Nephron (organoid): ENCODE data around the gene EIF5B.

ENCODE experiments used
- H3K27ac Mint-ChIP-seq, 3 experiments: 2 replicates each; pipeline ENCODE4 v1.8.0; 2020; ENCODE audit warnings: mixed read lengths in 3 of 3, mild to moderate bottlenecking in 2 of 3, moderate library complexity in 1 of 3
- H3K27me3 Mint-ChIP-seq: 2 replicates; pipeline ENCODE4 v1.8.0; 2021; ENCODE audit warnings: low read depth, mild to moderate bottlenecking, moderate library complexity, mixed read lengths
- H3K36me3 Mint-ChIP-seq: 2 replicates; pipeline ENCODE4 v1.8.0; 2020; ENCODE audit warnings: low read depth, mixed read lengths
- H3K4me1 Mint-ChIP-seq: 2 replicates; pipeline ENCODE4 v1.8.0; 2020; ENCODE audit warnings: mixed read lengths
- H3K4me3 Mint-ChIP-seq, 3 experiments: 2 replicates each; pipeline ENCODE4 v1.8.0; 2020; ENCODE audit warnings: mild to moderate bottlenecking in 3 of 3, mixed read lengths in 3 of 3, moderate library complexity in 2 of 3
- H3K9me3 Mint-ChIP-seq: 2 replicates; pipeline ENCODE4 v1.8.0; 2020; ENCODE audit warnings: mixed read lengths
- CTCF ChIP-seq, 3 experiments: fragments of 200-600 bp; sonication (generic); IDR thresholded peaks; one replicate each; pipeline ENCODE4 v1.5.0; 2021; ENCODE audit warnings: antibody characterized with exemption in 3 of 3; ENCODE audit not compliant: unreplicated experiment in 3 of 3

EIF5B gene

GRCh38 chr2:99377879-99378278, 40.7 kb downstream of the EIF5B start:
- Mint-ChIP-seq H3K27me3 (no peaks in the 10 kb centered on the region), H3K4me1 (no peaks in the 10 kb centered on the region), H3K9me3 (peaks cover 11% of the 10 kb centered on the region), H3K4me3 (no peak overlapping the region), H3K27ac (no peak overlapping the region), H3K36me3 (peaks cover 92% of the 10 kb centered on the region)
- no peak for TF ChIP-seq CTCF (IDR thresholded peaks at IDR 0.05; ENCODE audit: unreplicated experiment in 3 of 3)

GRCh38 chr2:99380376-99381010, 43.3 kb downstream of the EIF5B start:
- no peak for TF ChIP-seq CTCF (IDR thresholded peaks at IDR 0.05; ENCODE audit: unreplicated experiment in 3 of 3)
- no peaks in the 10 kb centered on the region for H3K4me1 Mint-ChIP-seq
- H3K27me3 Mint-ChIP-seq: no peaks in the 10 kb centered on the region
- H3K4me3 Mint-ChIP-seq: no peak overlapping the region
- H3K9me3 Mint-ChIP-seq: peaks cover 3% of the 10 kb centered on the region
- peaks cover 91% of the 10 kb centered on the region for H3K36me3 Mint-ChIP-seq
- H3K27ac Mint-ChIP-seq: peak overlapping the region; percentile 19 to 77 (median 26)

- TF ChIP-seq CTCF (IDR thresholded peaks at IDR 0.05; ENCODE audit: unreplicated experiment in 3 of 3): no peak
- H3K4me1 Mint-ChIP-seq: no peaks in the 10 kb centered on the region
- no peak overlapping the region for H3K4me3 Mint-ChIP-seq
- H3K27me3 Mint-ChIP-seq: no peaks in the 10 kb centered on the region
- peak overlapping the region in 1 of 3 experiments; percentile 13 for H3K27ac Mint-ChIP-seq
- H3K36me3 Mint-ChIP-seq: peaks cover 89% of the 10 kb centered on the region
- H3K9me3 Mint-ChIP-seq: peaks cover 3% of the 10 kb centered on the region
These were observed 45.0 kb downstream of the EIF5B start for GRCh38 chr2:99382143-99382542.

GRCh38 chr2:99386011-99386410, 48.8 kb downstream of the EIF5B start:
- H3K27me3 Mint-ChIP-seq: no peaks in the 10 kb centered on the region
- H3K36me3 Mint-ChIP-seq: peaks cover 71% of the 10 kb centered on the region
- H3K4me1 Mint-ChIP-seq: no peaks in the 10 kb centered on the region
- H3K27ac Mint-ChIP-seq: no peak overlapping the region
- peaks cover 3% of the 10 kb centered on the region for H3K9me3 Mint-ChIP-seq
- H3K4me3 Mint-ChIP-seq: no peak overlapping the region
- TF ChIP-seq CTCF (IDR thresholded peaks at IDR 0.05; ENCODE audit: unreplicated experiment in 3 of 3): no peak

- peaks cover 57% of the 10 kb centered on the region for H3K36me3 Mint-ChIP-seq
- TF ChIP-seq CTCF (IDR thresholded peaks at IDR 0.05; ENCODE audit: unreplicated experiment in 3 of 3): no peak
- H3K4me3 Mint-ChIP-seq: no peak overlapping the region
- no peaks in the 10 kb centered on the region for H3K9me3 Mint-ChIP-seq
- no peaks in the 10 kb centered on the region for H3K4me1 Mint-ChIP-seq
- no peak overlapping the region for H3K27ac Mint-ChIP-seq
- H3K27me3 Mint-ChIP-seq: no peaks in the 10 kb centered on the region
These were observed 51.7 kb downstream of the EIF5B start for GRCh38 chr2:99388892-99389291.

- Mint-ChIP-seq H3K27me3 (no peaks in the 10 kb centered on the region), H3K4me1 (no peaks in the 10 kb centered on the region)
These were observed 52.2 kb downstream of the EIF5B start for GRCh38 chr2:99389371-99389770.

More at GRCh38 chr2:99389371-99389770, 52.2 kb downstream of the EIF5B start:
- Mint-ChIP-seq H3K9me3 (no peaks in the 10 kb centered on the region), H3K4me3 (no peak overlapping the region), H3K27ac (no peak overlapping the region), H3K36me3 (peaks cover 58% of the 10 kb centered on the region)
- no peak for TF ChIP-seq CTCF (IDR thresholded peaks at IDR 0.05; ENCODE audit: unreplicated experiment in 3 of 3)
